CD14-positive monocyte (primary cell): Measurements from ENCODE around the gene NUP43. TPM values are rescaled to one million over a fixed set of nuclear protein-coding genes. Genes with fewer than 3 reads are reported as not detected.

Experiments
- DNase-seq, 3 donors: peaks; one replicate each; pipeline ENCODE4 v3.0.0-alpha.2; 2011 to 2022
- H2AFZ ChIP-seq: 2 replicates; pipeline ENCODE4 v1.6.0; 2012; ENCODE audit warnings: mild to moderate bottlenecking, low read depth, low read length, inconsistent platforms; ENCODE audit not compliant: insufficient read depth, poor library complexity, severe bottlenecking
- H3K27ac ChIP-seq, 2 donors: 1 replicate in 1 of 2; 2 replicates in 1 of 2; pipeline ENCODE4 v1.5.1; 2012 to 2013; ENCODE audit warnings: low read length in 2 of 2, control low read depth in 1 of 2, inconsistent platforms in 1 of 2, low read depth in 1 of 2, mild to moderate bottlenecking in 1 of 2
- H3K27me3 ChIP-seq, 2 donors: one replicate each; pipeline versions ENCODE4 v1.6.0 to v1.6.1; 2011 to 2013; ENCODE audit warnings: low read length in 2 of 2; ENCODE audit not compliant: control insufficient read depth in 2 of 2, insufficient read depth in 2 of 2
- H3K36me3 ChIP-seq, 2 donors: replicated peaks in 1 of 2; 1 replicate in 1 of 2; 2 replicates in 1 of 2; pipeline versions ENCODE4 v1.5.1 to v1.6.1; 2012 to 2013; ENCODE audit warnings: low read length in 2 of 2, control low read depth in 1 of 2, inconsistent platforms in 1 of 2, mild to moderate bottlenecking in 1 of 2; ENCODE audit not compliant: insufficient read depth in 2 of 2, control insufficient read depth in 1 of 2
- H3K4me1 ChIP-seq, 2 donors: 1 replicate in 1 of 2; 2 replicates in 1 of 2; pipeline versions ENCODE4 v1.5.1 to v1.6.1; 2012 to 2013; ENCODE audit warnings: low read length in 2 of 2, control low read depth in 1 of 2, inconsistent platforms in 1 of 2, mild to moderate bottlenecking in 1 of 2, moderate library complexity in 1 of 2; ENCODE audit not compliant: insufficient read depth in 2 of 2, control insufficient read depth in 1 of 2
- H3K4me2 ChIP-seq: replicated peaks from 2 replicates; pipeline ENCODE3; 2012; ENCODE audit warnings: low read length, moderate library complexity, mild to moderate bottlenecking; ENCODE audit not compliant: poor library complexity, severe bottlenecking; ENCODE audit errors: extremely low read depth
- H3K4me3 ChIP-seq, 3 experiments: fragments of 200-600 bp in 1 of 3; sonication (generic) in 1 of 3; replicated peaks in 1 of 3; 1 replicate in 2 of 3; 2 replicates in 1 of 3; pipeline ENCODE4 v1.5.1; 2011 to 2013; ENCODE audit warnings: low read length in 3 of 3, mild to moderate bottlenecking in 3 of 3, control low read depth in 2 of 3, low read depth in 2 of 3, inconsistent platforms in 1 of 3, moderate library complexity in 1 of 3
- H3K79me2 ChIP-seq: 2 replicates; pipeline ENCODE4 v1.6.0; 2012; ENCODE audit warnings: mild to moderate bottlenecking, control low read depth, inconsistent platforms, low read length, moderate library complexity; ENCODE audit not compliant: insufficient read depth
- H3K9ac ChIP-seq: 2 replicates; pipeline ENCODE4 v1.6.0; 2017; ENCODE audit warnings: low read length, mild to moderate bottlenecking; ENCODE audit not compliant: insufficient read depth, poor library complexity, severe bottlenecking
- H3K9me3 ChIP-seq, 2 donors: replicated peaks in 1 of 2; 1 replicate in 1 of 2; 2 replicates in 1 of 2; pipeline versions ENCODE4 v1.5.1 to v1.6.1; 2012 to 2013; ENCODE audit warnings: low read length in 2 of 2, control low read depth in 1 of 2; ENCODE audit not compliant: control insufficient read depth in 1 of 2, insufficient read depth in 1 of 2
- H4K20me1 ChIP-seq: 2 replicates; pipeline ENCODE4 v1.6.0; 2012; ENCODE audit warnings: mild to moderate bottlenecking, low read length, control low read depth, moderate library complexity; ENCODE audit not compliant: insufficient read depth
- H3K27ac Mint-ChIP-seq, 7 donors: one replicate each; pipeline ENCODE4 v1.8.0; 2020; ENCODE audit warnings: mild to moderate bottlenecking in 7 of 7, mixed read lengths in 7 of 7, moderate library complexity in 6 of 7, inconsistent platforms in 2 of 7
- H3K27me3 Mint-ChIP-seq, 3 donors: one replicate each; pipeline ENCODE4 v1.8.0; 2021 to 2022; ENCODE audit warnings: low read depth in 3 of 3, mild to moderate bottlenecking in 3 of 3, mixed read lengths in 3 of 3, moderate library complexity in 3 of 3, inconsistent platforms in 1 of 3
- H3K36me3 Mint-ChIP-seq, 2 donors: one replicate each; pipeline ENCODE4 v1.8.0; 2020; ENCODE audit warnings: mixed read lengths in 2 of 2, inconsistent platforms in 1 of 2, mild to moderate bottlenecking in 1 of 2
- H3K4me1 Mint-ChIP-seq: one replicate; pipeline ENCODE4 v1.8.0; 2020; ENCODE audit warnings: mild to moderate bottlenecking, mixed read lengths
- H3K4me3 Mint-ChIP-seq, 2 donors: one replicate each; pipeline ENCODE4 v1.8.0; 2020; ENCODE audit warnings: mild to moderate bottlenecking in 2 of 2, mixed read lengths in 2 of 2, moderate library complexity in 1 of 2
- H3K9me3 Mint-ChIP-seq, 7 donors: one replicate each; pipeline ENCODE4 v1.8.0; 2020 to 2022; ENCODE audit warnings: mixed read lengths in 7 of 7, mild to moderate bottlenecking in 6 of 7, moderate library complexity in 6 of 7, inconsistent platforms in 2 of 7
- CTCF ChIP-seq: fragments of 200-600 bp; IDR thresholded peaks from one replicate; pipeline ENCODE4 v1.8.0; 2022; ENCODE audit warnings: antibody characterized with exemption, mild to moderate bottlenecking
- WGBS: methylation state at CpG from one replicate; pipeline ENCODE4 v1.1.5; 2013; ENCODE audit warnings: missing lambda C conversion rate; ENCODE audit not compliant: insufficient coverage; 5-methylcytosine and 5-hydroxymethylcytosine counted together
- intact Hi-C, 2 donors: fragments of 100-400 bp; cut with micrococcal nuclease; formaldehyde crosslinking; loops; one replicate each; pipeline versions ENCODE4 v1.15.0 to v1.15.1; 2023
- polyA plus RNA-seq, 3 donors: library from polyadenylated mRNA; depleted of rRNA in 1 of 3; unstranded in 2 of 3; stranded (reverse) in 1 of 3; fragments of 300-500 nt in 2 of 3; fragments of >200 nt in 1 of 3; fragmentation: Illumina TruSeq in 2 of 3; gene quantifications; 1 replicate in 2 of 3; 2 replicates in 1 of 3; pipeline ENCODE4 v1.2.3, GENCODE V29; 2012 to 2021

The NUP43 gene
- polyA plus RNA-seq, 3 donors, result 4.5 to 7.2 (median 6.9) TPM

DNA sequence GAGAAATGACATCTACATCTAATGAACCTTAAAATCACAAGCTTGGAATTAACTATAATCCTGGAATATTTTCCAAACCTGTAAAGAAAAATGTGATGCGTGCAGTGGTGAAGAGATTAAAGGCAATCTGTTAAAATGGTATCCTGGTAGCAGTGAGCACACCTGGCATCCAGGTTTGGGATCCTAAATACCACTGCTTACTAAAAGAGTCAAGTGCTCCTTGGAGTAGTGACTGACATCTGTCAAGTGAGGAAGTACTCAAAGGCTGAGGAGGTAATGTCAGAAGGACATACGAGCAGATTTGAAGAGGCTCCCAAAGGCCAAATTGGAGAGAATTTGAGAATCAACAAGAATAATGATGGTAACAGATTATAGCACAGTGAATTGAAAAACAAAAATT lies 36.0 kb upstream of the NUP43 start:
- peak overlapping the region in 1 of 2 donors; percentile 1 for H3K27ac ChIP-seq
- no peak overlapping the region for H3K9ac ChIP-seq
- Mint-ChIP-seq H3K4me1 (peaks cover 3% of the 10 kb centered on the region), H3K27me3 (no peaks in the 10 kb centered on the region), H3K4me3 (no peak overlapping the region), H3K9me3 (peaks cover 0 to 2% (median 0%) of the 10 kb centered on the region in 7 donors), H3K27ac (peak overlapping the region in 2 of 7 donors; percentile 35 to 63), H3K36me3 (peaks cover 43 to 64% of the 10 kb centered on the region in 2 donors)
- intact Hi-C loops, result no loop called here
- H3K4me2 ChIP-seq, result no peak overlapping the region
- H3K4me3 ChIP-seq, result no peak overlapping the region
- no peak for TF ChIP-seq CTCF
- H3K4me1 ChIP-seq, result no peaks in the 10 kb centered on the region
- 93% methylated on average over 1 of the region's 2 CpGs for WGBS
- peaks cover 69% of the 10 kb centered on the region for H4K20me1 ChIP-seq
- no peak for DNase-seq
- peaks cover 73% of the 10 kb centered on the region for H3K79me2 ChIP-seq
- H3K27me3 ChIP-seq, result no peaks in the 10 kb centered on the region
- H3K9me3 ChIP-seq, result no peaks in the 10 kb centered on the region
- H2AFZ ChIP-seq, result no peak overlapping the region
- peaks cover 52 to 69% of the 10 kb centered on the region in 2 donors for H3K36me3 ChIP-seq

GRCh38 chr6:149781715-149782114 lies 35.4 kb upstream of the NUP43 start:
- peaks cover 3% of the 10 kb centered on the region for H3K4me1 Mint-ChIP-seq
- Histone ChIP-seq H3K36me3 (peaks cover 58 to 75% of the 10 kb centered on the region in 2 donors), H3K79me2 (peaks cover 75% of the 10 kb centered on the region), H2AFZ (no peak overlapping the region), H3K4me1 (no peaks in the 10 kb centered on the region), H3K4me2 (no peak overlapping the region), H3K4me3 (no peak overlapping the region), H3K9me3 (no peaks in the 10 kb centered on the region), H3K27me3 (no peaks in the 10 kb centered on the region), H3K9ac (no peak overlapping the region), H4K20me1 (peaks cover 74% of the 10 kb centered on the region), H3K27ac (no peak overlapping the region)
- peaks cover 0 to 2% (median 0%) of the 10 kb centered on the region in 7 donors for H3K9me3 Mint-ChIP-seq
- TF ChIP-seq CTCF, result no peak
- no peak overlapping the region for H3K4me3 Mint-ChIP-seq
- no peaks in the 10 kb centered on the region for H3K27me3 Mint-ChIP-seq
- intact Hi-C loops, result no loop called here
- H3K36me3 Mint-ChIP-seq, result peaks cover 44 to 60% of the 10 kb centered on the region in 2 donors
- peak overlapping the region in 1 of 7 donors; percentile 73 for H3K27ac Mint-ChIP-seq
- no peak for DNase-seq
